NCI-H510A treated with DMSO at 0.1 percent for 48 hours (cell line): ENCODE results near the gene STMN1.

Experiments used
- DNase-seq: peaks from one replicate; lab custom pipeline; 2025; lab: John Stamatoyannopoulos, UW

Gene STMN1

GRCh38 chr1:25895365-25895990 is 10.7 kb downstream of the STMN1 start:
- DNase-seq: peak; percentile 83

GRCh38 chr1:25893116-25893515 is 13.1 kb downstream of the STMN1 start:
- DNase-seq: no peak

GRCh38 chr1:25891606-25892005 is 14.6 kb downstream of the STMN1 start:
- no peak for DNase-seq

DNA sequence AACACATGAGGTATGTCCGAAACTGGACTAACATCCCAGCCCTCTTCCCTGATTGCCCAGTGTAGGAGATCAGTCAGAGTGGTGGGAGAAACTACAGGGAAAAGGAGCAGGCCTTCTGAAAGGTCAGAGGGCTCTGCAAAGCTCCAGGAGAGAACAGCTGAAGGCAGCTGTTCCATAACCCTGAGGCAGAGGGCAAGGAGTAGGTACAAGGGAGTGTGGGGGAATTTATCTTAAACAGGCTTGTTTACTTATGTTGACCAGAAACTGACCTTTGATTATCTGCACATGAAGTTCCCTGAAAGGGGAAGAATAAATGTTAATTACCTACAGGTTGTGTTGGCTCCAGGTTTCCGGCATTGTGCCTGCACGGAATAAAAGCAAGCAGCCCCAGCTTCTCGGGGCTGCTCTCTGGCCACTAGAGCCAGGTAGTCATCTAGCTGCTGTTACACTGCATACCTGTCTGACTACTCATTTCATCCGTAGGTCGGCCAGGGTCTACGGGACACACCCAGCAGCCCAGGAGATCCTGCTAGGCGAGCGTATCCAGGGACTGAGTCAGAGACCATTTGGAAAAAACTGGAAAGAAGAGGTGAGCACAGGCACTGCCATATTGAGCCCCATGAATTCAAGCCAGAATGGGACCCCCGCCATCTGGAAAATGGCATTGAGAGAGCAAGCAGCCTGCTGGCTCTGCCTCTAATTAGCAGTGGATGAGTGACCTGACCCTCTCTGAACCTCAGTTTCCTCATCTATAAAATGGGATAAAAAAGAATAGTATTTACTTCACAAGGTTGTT is 15.8 kb downstream of the STMN1 start:
- no peak for DNase-seq

- DNase-seq: peak; percentile 46
Observed at GRCh38 chr1:25889470-25889869, 16.7 kb downstream of the STMN1 start.

- DNase-seq: no peak
Observed at GRCh38 chr1:25888426-25888987, 17.7 kb downstream of the STMN1 start.

- no peak for DNase-seq
Observed at GRCh38 chr1:25885602-25886001, 20.6 kb downstream of the STMN1 start.

DNA sequence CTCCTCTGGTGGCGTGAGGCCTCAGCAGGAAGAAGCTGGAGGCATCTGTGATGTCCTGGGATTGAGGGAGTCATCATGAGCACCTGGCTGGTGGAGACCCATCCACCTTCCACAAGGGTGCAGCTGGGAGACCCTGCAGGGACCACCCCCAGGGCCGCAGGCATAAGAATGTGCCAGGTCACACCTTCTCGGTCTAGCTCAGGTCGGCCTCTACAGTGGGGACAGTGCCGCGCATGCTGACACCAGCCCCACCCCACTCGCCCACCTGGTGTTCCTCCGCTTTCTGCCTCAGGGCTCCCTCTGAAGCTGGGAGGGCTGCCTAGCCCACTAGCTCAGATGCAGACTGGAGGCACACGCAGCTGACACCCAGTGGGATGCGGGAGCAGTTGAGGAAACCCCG is 25.0 kb downstream of the STMN1 start:
- DNase-seq: no peak

DNA sequence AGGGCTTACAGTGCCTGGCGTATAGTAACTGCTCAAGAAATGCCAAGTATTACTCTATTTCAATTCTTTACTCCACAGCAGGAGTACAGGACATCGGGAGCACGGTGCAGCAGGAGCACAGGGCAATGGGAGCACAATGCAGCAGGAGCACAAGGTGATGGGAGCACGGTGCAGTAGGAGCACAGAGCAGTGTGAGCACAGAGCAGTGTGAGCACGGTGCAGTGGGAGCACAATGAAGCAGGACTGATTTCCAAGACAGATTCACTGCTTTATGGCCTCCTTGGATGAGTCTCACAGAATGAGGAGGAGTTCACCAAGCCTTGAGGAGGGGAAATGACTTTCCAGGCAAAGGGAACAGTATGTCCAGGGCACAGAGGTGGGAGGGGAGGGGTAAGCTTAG is 25.7 kb downstream of the STMN1 start:
- DNase-seq: no peak

- no peak for DNase-seq
Observed at GRCh38 chr1:25879675-25880074, 26.5 kb downstream of the STMN1 start.

DNA sequence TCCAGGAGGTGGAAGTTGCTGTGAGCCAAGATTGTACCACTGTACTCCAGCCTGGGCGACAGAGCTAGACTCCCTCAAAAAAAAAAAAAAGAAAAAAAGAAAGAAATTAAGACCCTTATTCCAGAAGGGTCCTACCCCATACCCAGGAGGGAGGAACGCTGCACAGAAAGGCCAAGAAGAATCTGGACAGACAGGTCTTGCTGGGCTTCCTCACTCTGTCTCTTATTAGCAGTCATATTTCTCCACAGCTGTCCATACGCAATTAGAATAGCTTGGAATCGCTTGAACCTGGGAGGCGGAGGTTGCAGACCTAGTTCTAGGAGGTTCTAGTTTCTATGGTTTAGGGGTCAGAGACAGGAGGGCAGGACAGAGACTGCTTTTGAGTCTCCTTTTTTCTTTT is 27.5 kb downstream of the STMN1 start:
- no peak for DNase-seq

GRCh38 chr1:25877155-25877554 is 29.1 kb downstream of the STMN1 start:
- DNase-seq: no peak

DNA sequence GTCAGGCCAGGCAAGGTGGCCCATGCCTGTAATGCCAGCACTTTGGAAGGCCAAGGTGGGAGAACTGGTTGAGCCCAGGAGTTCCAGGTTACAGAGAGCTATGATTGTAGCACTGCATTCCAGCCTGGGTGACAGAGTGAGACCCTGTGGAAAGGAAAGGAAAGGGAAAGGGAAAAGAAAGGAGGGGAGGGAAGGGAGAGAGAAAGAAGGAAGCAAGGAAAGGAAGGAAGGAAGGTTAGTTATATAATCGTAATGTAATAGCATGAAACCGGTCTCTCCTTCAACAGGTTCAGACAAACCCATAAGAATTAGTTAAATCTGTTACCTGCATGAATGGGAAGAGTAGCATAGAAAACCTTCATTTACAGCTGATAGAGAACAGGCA is 29.5 kb downstream of the STMN1 start:
- DNase-seq: no peak

- DNase-seq: no peak
Observed at GRCh38 chr1:25875856-25876692, 30.1 kb downstream of the STMN1 start.

DNA sequence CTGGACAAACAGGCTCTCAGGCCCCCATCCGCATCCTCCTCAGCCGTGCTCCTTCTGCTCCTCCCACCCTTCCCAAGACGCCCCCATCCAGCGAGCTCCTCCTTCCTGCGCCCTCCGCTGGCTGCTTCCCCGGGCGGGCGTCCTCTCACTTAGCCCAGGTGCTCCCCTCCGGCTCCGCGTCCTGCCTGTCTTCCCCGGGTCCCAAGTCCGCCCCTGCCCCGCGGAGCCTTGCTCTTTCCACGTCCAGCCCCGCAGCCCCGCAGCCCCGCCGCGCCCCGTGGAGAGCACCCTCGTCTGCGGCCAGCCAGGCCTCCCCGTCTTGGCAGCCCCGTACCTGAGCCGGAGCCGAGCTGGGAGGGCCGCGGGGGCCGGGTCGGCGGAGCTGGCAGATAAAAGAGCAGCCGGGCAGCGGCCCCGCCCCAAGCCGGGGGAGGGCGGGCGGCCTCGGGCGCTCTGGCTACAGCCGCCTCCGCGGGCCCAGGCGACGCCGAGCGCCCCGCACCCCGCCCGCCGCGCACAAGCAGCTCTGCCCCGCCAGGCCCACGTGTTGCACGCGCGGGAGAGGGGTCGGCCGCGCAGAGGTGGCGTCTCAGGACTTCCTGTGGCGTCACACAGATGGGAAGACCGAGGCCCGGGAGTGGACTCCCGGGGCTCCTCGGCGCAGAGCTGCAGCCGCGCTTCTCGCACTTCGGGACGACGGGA is 30.9 kb downstream of the STMN1 start, which contains the start of gene PAQR7:
PAQR7 (minus strand) TSS at position 555 of the 702 bp plus-strand sequence. CDS start 11,869 bp downstream, outside the sequence.
- peak; percentile 58 for DNase-seq

DNA sequence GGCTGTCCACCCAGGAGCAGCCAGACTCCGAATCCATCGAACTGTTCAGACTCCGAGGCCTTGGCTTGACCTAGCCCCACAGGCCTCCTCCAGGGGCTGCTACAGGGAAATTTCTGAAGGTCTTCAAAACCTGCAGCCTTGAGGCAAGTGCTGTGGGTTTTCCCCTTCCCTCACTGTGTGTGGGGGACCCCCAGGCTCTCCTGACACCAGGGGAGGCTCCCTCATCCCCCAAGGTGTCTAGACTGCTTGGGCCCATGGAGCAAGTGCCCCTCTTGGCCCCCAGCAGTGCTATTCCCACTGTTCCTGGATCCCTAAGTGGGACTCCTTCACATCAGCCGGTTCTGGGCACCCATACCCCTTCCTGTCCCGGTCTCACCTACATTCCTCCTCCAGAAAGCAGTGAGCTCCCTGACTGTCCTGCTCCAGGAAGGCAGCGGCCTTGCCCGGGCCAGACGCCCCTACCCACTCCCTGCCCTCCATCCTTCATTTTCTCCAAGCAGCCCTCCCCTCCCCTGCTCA is 31.5 kb downstream of the STMN1 start:
- DNase-seq: no peak

DNA sequence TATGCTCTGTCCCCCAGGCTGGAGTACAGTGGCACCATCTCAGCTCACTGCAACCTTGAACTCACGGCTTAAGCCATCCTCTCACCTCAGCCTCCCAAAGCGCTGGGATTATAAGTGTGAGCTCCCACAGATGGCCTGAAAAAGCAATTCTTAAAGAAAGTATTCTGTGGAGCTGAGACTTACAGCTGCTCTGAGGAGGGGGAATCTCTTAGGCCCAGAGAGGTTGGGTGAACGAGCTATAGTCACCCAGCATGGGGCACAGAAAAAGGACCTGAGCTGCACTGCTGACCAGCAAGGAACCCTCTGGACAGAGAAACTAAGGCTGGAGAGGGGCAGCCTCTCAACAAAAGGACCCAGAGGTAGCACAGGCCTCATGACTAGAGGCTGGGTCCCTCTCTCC is 32.0 kb downstream of the STMN1 start:
- no peak for DNase-seq

- DNase-seq: no peak
Observed at GRCh38 chr1:25873120-25873519, 33.1 kb downstream of the STMN1 start.

- no peak for DNase-seq
Observed at GRCh38 chr1:25872713-25873112, 33.5 kb downstream of the STMN1 start.

- no peak for DNase-seq
Observed at GRCh38 chr1:25871704-25872494, 34.3 kb downstream of the STMN1 start.
